ENCODE measurements around the gene CD300LB. TPM values are rescaled to one million over a fixed set of nuclear protein-coding genes. Genes with fewer than 3 reads are reported as not detected.

CD300LB gene
- total RNA-seq, 4 donors from 2014 or later = 0.33 to 36.4 (median 0.88) TPM; not detected in 1

- TF ChIP-seq CTCF (IDR thresholded peaks at IDR 0.05; ENCODE audit: low read depth) = no peak
These were observed 28.4 kb downstream of the CD300LB start for GRCh38 chr17:74502861-74503260.

- no peak for TF ChIP-seq CTCF (IDR thresholded peaks at IDR 0.05; ENCODE audit: low read depth)
These were observed 31.3 kb downstream of the CD300LB start for GRCh38 chr17:74499992-74500391.

- TF ChIP-seq CTCF (IDR thresholded peaks at IDR 0.05; ENCODE audit: low read depth) = no peak
These were observed 33.8 kb downstream of the CD300LB start for GRCh38 chr17:74497471-74497870.

- no peak for TF ChIP-seq CTCF (IDR thresholded peaks at IDR 0.05; ENCODE audit: low read depth)
These were observed 37.9 kb downstream of the CD300LB start for GRCh38 chr17:74493331-74493833.

GRCh38 chr17:74491626-74492025, 39.6 kb downstream of the CD300LB start:
- TF ChIP-seq CTCF (IDR thresholded peaks at IDR 0.05; ENCODE audit: low read depth) = no peak

- TF ChIP-seq CTCF (IDR thresholded peaks at IDR 0.05; ENCODE audit: low read depth) = no peak
These were observed 40.6 kb downstream of the CD300LB start for GRCh38 chr17:74490716-74491115.

GRCh38 chr17:74485841-74486240, 45.4 kb downstream of the CD300LB start:
- TF ChIP-seq CTCF (IDR thresholded peaks at IDR 0.05; ENCODE audit: low read depth) = no peak

Measured in subcutaneous adipose tissue (tissue), 4 donors.